Suppressor macrophage treated with lipopolysaccharide for 1 hour (primary cell): Measurements from ENCODE around the gene AIF1L.
A peak's percentile ranks its signal among the peaks of the same experiment; 100 is the strongest.
"Not testable (repeated sequence)": the region's sequence is repeated elsewhere in the genome, so short reads cannot be mapped to it uniquely, and the experiment has no call there.

Source experiments
- DNase-seq, 3 donors: peaks; one replicate each; pipeline ENCODE4 v3.0.0-alpha.2; 2020 to 2022

AIF1L gene

GRCh38 chr9:131125038-131125287 is 28.6 kb downstream of the AIF1L start:
- peak in 1 of 3 donors; percentile 3 for DNase-seq

- DNase-seq = peak; percentile 99 to 100 (median 99)
Measured at GRCh38 chr9:131125288-131126058, 29.1 kb downstream of the AIF1L start, which contains the start of gene NUP214. NUP214 (plus strand) TSS chr9:131125586; CDS start chr9:131125705, 119 bp downstream.

GRCh38 chr9:131126059-131126426 is 29.7 kb downstream of the AIF1L start:
- DNase-seq = no peak

DNA sequence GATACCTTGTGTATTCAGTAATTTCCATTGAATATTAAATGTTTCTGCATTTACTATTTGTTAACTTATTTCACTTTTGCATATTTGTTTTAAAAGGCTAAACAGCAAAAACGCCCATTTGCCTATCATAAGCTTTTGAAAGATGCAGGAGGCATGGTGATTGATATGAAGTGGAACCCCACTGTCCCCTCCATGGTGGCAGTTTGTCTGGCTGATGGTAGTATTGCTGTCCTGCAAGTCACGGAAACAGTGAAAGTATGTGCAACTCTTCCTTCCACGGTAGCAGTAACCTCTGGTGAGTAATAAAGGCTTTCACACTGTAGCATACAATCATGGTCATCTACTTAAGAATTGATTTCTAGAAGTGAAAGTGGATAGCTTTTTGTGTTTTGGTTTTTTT is 32.9 kb downstream of the AIF1L start:
- DNase-seq = no peak

DNA sequence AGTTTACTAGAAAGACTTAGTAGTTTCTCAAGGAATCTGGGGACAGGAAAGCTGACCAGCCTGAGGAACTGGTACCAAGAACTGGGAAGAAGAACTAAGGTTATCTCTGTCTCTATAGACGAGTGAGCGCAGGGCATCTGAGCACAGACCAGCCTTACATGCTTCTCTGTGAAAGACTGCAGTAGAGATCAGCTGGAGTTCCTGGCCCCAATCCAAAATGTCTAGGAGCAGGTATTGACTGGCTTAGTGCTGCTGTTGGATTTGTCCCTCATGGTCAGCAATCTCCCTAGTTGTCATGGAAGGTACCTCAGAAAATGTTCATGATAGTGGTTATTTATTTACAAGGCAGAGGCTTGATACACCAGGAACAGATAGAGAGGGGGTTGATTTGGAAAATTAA is 42.3 kb downstream of the AIF1L start:
- no peak for DNase-seq

DNA sequence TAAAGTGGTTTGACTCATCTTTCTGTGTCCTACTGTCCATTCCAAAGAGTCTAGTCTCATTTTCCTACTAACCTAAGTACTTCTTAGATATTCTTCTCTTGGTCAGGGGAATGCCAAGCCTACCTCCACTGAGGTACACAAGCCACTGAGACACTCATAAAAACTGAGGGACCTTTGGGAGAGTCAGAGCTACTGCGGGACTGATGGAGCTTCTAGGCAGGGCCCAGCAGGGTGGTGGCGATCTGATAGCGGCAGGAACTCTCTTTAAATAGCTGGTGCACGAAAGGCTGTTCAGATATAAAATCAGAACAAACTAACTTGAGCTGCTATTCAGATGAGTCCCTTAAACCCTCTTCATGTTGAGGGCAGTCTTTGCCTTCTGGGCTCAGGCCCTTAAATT is 43.8 kb downstream of the AIF1L start:
- no peak for DNase-seq

DNA sequence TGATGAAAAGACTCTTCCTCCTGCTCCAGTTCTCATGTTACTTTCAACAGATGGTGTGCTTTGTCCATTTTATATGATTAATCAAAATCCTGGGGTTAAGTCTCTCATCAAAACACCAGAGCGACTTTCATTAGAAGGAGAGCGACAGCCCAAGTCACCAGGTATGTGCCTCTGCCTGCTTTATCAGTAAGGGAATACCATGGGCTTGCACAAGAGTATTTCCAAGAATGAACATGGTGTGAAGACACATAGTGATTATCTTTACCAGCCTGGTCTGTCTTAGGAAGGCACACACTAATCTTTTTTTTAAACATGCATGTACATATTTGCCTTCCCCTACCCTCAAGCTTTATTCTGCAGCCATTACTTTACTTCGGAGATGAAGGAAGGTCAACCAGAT is 44.2 kb downstream of the AIF1L start:
- DNase-seq = no peak

DNA sequence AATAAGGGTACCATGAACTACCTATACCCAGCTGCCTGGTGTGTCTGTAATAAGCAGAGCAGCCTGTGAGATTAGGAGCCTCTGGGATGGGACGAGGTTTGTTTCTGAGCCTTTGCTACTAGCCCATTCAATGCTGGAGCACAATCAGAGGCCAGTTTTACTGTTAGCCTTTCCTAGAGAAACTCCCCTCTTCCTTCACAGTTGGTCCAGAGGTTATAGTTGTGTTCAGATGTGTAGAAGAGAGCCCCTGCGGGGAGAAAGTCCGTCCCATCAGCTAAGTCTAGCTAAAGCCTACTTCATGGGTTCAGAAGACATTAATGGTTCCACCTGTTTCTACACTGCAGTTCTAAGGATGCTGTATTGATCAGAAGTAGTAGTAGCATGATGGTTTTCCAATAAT is 45.8 kb downstream of the AIF1L start:
- no peak for DNase-seq

DNA sequence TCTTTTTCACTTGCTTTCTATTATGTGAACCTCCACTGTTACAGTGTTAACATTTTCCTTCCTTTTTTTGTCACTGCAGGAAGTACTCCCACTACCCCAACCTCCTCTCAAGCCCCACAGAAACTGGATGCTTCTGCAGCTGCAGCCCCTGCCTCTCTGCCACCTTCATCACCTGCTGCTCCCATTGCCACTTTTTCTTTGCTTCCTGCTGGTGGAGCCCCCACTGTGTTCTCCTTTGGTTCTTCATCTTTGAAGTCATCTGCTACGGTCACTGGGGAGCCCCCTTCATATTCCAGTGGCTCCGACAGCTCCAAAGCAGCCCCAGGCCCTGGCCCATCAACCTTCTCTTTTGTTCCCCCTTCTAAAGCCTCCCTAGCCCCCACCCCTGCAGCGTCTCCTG is 47.9 kb downstream of the AIF1L start:
- DNase-seq = no peak

DNA sequence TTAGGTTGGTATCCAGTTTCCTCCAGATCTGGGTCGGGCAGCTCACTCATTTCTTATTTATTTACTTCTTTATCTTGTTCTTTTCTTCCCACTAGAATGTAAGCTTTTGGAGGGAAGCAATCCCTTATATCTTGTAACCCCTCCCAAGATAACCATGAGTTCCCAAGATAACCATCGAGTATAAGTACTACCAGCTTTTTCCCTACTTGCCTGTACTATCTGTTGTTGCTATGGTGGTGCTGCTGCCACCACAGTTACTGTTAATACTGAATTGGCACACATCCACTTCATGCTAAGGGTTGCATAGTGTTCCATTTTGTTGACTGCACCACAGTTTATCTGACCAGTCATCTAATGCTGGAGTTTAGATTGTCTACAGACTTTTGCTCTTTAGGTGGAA is 48.9 kb downstream of the AIF1L start:
- DNase-seq = no peak

DNA sequence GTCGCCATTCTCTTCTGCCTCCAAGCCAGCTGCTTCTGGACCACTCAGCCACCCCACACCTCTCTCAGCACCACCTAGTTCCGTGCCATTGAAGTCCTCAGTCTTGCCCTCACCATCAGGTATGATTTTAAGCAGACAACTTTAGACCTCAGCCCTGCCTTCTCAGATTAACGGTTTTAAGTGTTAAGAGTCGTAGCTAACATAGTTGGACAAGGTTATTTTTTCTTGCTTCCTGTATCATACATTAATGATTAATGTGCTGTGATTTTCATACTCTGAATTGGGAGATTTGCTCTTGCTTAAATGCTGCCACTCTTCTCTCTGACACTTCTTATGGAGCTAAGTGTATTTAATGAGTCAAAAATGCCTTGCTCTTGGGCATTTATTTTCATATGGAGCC is 49.9 kb downstream of the AIF1L start:
- no peak for DNase-seq

DNA sequence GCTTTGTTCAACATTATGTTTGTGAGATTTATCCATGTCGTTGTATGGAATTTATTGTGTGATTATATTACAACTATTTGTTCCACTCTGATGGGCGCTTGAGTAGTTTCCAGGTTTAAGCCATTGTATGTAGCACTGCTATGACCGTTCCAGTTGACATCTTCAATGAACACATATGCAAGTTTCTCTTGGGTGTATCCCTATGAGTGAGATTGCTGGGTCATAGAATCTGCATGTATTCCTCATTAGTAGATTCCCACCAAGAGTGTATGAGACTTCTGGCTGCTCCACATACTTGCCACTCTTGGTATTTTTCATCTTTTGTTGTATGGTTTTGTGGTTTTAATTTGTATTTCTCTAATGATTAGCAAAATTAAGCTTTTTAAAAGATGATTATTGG is 51.9 kb downstream of the AIF1L start:
- no peak for DNase-seq

- DNase-seq = no peak
Measured at GRCh38 chr9:131148966-131149687, 52.8 kb downstream of the AIF1L start.

DNA sequence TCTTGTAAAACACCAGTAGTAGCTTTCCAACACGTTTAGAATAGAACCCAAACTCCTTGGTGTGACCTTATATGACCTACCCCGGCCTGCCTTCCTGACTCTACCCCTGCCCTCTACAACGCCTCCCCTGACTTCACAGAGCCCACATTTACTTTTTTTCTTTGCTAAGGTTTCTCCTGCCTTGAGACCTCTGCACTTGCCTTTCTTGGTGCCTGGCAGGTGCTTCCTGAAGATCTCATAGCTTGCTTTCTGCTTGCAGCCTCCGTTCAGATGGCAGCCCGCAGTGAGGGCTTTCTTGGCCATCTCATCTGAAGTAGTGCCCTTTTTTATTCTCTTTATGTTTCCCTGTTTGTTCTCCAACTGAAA is 53.3 kb downstream of the AIF1L start:
- DNase-seq = no peak

- DNase-seq = no peak
Measured at GRCh38 chr9:131153595-131153994, 57.3 kb downstream of the AIF1L start.

- DNase-seq = not testable (repeated sequence)
Measured at GRCh38 chr9:131158673-131159072, 62.3 kb downstream of the AIF1L start.

DNA sequence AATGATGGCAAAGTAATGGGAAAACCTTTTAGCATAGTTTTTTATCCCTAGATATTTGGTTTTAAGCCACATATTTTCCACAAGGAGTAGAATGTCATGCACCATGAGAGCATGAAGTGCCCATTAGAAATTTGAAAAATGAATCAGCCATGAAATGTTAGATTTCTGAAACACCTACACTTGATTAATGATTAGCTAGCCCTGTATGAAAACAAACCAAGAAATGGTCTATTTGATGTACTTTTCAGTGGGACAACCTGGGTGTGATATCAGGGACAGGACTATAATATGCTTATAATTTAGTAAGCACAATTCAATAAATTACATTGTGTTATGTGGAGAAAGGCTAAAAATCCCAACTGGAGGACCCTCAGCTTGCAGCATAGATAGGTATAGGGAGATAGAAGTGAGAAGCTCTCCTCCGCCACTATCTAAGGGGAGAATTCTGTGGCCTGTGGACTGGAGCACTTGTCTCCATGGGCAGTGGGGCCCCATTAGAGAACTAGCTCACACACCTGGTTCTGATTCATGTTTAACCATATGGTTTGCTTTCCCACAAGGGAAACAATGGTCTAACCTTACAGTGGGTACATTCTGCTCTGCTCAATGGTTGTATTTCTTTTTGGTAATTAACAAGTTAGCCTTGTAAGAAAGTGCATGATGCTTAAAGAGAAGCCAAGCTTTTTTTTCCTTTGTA is 64.2 kb downstream of the AIF1L start:
- DNase-seq = no peak

DNA sequence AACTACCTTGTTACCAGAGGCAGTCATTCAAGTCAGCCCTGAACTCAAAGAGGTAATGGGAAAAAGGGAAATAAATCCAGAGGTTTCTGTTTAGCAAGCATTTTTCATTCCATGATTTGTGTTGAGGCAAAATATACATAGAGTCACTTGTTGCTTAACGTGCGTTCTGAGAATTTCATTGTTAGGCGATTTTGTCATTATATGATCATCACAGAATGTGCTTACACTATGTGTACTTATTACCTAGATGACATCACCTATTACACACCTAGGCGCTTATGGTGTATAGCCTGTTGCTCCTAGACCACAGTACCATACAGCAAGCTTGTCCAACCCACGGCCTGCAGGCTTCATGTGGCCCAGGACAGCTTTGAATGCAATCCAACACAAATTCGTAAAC is 65.3 kb downstream of the AIF1L start:
- DNase-seq = no peak

- DNase-seq = no peak
Measured at GRCh38 chr9:131162886-131163285, 66.6 kb downstream of the AIF1L start.

GRCh38 chr9:131165523-131165922 is 69.2 kb downstream of the AIF1L start:
- no peak for DNase-seq

DNA sequence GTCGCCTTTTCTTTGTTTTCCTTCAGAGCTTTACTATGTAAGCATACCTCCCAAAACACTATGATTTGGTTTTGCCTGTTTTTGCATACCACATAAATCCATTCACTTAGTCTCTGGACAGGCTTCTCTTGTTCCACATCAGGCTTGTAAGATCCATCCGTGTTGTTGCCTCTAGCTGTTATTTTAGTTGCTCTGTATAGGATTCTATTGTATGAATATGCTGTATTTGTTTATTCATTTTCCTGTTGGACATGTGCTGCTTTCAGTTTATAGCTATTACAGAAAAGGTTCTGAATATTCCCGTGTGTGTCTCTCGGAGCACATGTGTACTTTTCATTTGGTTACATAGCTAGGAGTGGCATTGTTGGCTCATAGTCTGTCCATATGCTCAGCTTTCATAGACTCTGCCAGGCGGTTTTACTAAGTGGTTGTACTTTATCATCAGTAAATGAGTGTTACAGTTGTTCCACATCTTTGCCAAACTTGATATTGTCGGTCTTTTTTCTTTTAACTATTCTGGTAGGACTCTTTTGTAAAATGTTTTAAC is 70.9 kb downstream of the AIF1L start:
- no peak for DNase-seq

GRCh38 chr9:131167936-131168335 is 71.6 kb downstream of the AIF1L start:
- no peak for DNase-seq

- DNase-seq = no peak
Measured at GRCh38 chr9:131169563-131170240, 73.4 kb downstream of the AIF1L start.
